ENCODE data around the gene RDH11. TPM values are rescaled to one million over a fixed set of nuclear protein-coding genes. Genes with fewer than 3 reads are reported as not detected.
"Not testable (repeated sequence)": the region's sequence is repeated elsewhere in the genome, so short reads cannot be mapped to it uniquely, and the experiment has no call there.

The RDH11 gene, protein sequence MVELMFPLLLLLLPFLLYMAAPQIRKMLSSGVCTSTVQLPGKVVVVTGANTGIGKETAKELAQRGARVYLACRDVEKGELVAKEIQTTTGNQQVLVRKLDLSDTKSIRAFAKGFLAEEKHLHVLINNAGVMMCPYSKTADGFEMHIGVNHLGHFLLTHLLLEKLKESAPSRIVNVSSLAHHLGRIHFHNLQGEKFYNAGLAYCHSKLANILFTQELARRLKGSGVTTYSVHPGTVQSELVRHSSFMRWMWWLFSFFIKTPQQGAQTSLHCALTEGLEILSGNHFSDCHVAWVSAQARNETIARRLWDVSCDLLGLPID
- polyA plus RNA-seq (2013, experiment 1 of 2; ENCODE audit: insufficient read length): 61.8 TPM
- polyA plus RNA-seq (2013, experiment 2 of 2; ENCODE audit: insufficient read length): 63.2 TPM

GRCh38 chr14:67695394-67695949 is at the start of gene RDH11:
TSS of gene RDH11 (minus strand) at chr14:67695764. CDS start at chr14:67695703, 61 bp downstream.
- peak; percentile 92 for DNase-seq

GRCh38 chr14:67744046-67744445 is 48.5 kb upstream of the RDH11 start:
- DNase-seq: no peak

DNA sequence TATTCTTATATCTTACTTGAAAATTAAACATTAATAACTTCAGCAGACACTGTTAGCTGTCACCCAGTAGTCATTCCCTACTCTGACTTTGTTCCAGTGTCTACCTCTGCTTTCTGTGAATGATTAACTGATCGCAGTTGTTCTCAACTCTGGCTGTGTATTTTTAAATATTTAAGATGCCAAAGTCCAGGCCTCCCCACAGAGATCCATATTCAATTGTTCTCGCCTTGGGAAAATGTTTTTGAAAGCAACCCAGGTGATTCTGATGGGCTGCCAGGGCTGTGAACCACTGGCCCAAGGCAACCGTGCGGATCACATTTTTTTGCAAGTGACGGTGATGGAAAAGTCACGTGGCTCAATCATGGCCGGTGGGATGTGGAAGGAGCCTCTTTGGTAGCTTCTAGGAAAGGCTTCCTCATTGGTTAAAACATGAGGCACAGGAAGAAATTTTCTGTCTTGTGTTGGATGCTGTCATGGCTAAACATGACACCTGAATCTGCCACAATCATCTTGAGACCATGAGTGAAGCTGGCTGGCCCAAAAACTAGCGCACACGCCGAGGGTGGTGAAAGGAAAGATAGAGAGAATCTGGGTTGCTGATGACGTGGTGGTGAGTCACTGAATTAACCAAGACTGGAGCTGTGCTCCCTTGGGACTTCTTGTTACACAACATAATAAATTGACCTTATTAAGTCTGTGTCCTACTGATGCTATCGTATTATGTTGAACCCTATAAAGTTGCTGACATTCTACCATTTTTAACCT is 43.4 kb upstream of the RDH11 start:
- DNase-seq: peak; percentile 91

GRCh38 chr14:67736771-67737170 is 41.2 kb upstream of the RDH11 start:
- DNase-seq: no peak

- no peak for DNase-seq
Observed at GRCh38 chr14:67735336-67736147, 40.0 kb upstream of the RDH11 start.

- no peak for DNase-seq
Observed at GRCh38 chr14:67734675-67735074, 39.1 kb upstream of the RDH11 start.

- DNase-seq: no peak
Observed at GRCh38 chr14:67733616-67734015, 38.1 kb upstream of the RDH11 start.

- DNase-seq: no peak
Observed at GRCh38 chr14:67729072-67729885, 33.7 kb upstream of the RDH11 start.

DNA sequence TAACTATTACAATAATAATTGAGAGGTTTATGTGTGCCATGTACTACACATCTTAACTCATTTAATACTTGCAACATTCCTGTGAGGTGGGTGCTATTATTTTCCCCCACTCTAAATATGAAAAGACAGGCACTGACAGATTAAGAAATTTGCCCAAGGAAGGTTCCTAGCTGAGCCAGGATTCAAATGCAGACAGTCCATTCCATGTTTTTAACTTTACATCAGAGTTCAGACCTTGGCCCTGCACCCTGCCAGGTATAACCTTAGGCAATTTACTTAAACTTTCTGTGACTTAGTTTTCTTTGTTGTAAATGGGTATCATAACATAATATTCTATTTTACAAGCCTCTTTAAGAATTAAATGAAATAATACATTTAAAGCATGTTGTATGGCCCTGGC is 32.7 kb upstream of the RDH11 start:
- DNase-seq: no peak

DNA sequence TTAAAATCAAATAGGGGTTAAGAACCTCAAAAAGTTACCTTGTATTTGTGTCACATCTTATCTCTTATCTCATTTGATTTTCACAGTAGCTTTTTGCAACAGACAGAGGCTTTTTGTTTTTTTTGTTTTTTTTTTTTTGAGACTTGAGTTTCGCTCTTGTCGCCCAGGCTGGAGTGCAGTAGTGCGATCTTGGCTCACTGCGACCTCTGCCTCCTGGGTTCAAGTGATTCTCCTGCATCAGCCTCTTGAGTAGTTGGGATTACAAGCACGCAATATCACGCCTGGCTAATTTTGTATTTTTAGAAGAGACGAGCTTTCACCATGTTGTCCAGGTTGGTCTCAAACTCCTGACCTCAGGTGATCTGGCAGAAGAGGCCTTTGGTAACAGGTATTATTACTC is 31.8 kb upstream of the RDH11 start:
- no peak for DNase-seq

GRCh38 chr14:67725171-67725570 is 29.6 kb upstream of the RDH11 start:
- no peak for DNase-seq

DNA sequence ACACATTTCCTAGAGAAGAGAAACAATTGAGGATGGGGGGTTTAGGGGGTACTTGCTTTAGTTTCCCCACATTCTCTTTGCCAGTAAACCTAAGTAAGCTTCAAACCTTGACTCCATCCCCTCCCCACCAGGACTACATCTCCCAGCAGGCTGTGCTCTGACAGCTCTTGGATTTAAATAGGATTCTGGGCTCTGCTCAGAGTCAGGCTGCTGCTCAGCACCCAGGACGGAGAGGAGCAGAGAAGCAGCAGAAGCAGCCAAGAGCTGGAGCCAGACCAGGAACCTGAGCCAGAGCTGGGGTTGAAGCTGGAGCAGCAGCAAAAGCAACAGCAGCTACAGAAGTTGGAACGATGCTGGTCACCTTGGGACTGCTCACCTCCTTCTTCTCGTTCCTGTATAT is 26.7 kb upstream of the RDH11 start:
- peak; percentile 10 for DNase-seq

- DNase-seq: no peak
Observed at GRCh38 chr14:67721875-67722274, 26.3 kb upstream of the RDH11 start.

GRCh38 chr14:67719866-67720265 is 24.3 kb upstream of the RDH11 start:
- no peak for DNase-seq

DNA sequence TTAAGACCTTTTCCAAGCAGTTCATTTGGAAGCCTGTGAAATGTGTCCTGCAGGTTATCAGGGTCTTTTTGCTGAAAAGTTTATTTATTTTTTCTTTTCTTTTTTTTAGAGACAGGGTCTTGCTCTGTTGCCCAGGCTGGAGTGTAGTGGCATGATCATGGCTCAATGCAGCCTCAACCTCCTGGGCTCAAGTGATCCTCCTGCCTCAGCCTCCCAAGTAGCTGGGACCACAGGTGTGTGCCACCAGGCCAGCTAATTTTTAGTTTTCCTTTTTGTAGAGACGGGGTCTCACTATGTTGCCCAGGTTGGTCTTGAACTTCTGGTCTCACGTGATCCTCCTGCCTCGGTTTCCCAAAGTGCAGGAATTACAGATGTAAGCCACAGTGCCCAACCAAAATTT is 23.8 kb upstream of the RDH11 start:
- not testable (repeated sequence) for DNase-seq

DNA sequence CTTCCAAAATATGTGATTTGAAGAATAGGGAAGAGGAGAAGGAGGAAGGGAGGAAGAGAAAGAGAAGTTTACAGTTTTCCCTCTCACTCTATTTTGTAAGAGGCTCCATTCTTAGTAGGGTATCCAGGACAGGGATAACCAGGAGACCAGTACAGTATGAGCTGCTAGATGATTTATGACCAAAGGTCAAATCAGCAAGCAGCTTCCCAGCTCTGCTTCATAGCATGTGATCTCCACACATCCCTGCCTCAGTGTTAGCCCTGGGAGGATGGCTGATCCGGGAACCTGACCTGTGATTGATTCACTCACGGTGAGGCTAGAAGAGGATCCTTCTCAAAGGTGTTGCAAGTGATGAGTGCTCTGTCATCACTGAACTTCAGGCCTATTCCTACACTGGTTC is 22.7 kb upstream of the RDH11 start:
- DNase-seq: no peak

DNA sequence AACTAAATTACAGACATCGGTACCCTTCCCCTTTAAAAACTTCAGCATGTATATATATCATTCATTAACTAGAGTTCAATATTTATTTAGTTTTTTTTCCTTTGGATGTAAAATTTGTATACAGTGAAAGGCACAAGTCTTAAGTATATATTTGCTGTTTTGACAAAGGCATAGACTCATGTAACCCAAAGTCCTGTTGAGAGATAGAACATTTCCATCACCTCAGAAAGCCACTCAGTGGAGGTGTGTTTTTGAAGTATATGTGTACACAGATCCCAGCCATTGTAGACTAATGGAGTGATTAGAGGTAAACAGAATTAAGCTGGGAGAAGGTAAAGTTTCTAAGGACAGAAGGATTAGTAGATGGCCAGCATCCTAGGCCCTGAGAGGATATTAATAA is 21.5 kb upstream of the RDH11 start:
- DNase-seq: no peak

GRCh38 chr14:67710209-67710608 is 14.6 kb upstream of the RDH11 start:
- no peak for DNase-seq

DNA sequence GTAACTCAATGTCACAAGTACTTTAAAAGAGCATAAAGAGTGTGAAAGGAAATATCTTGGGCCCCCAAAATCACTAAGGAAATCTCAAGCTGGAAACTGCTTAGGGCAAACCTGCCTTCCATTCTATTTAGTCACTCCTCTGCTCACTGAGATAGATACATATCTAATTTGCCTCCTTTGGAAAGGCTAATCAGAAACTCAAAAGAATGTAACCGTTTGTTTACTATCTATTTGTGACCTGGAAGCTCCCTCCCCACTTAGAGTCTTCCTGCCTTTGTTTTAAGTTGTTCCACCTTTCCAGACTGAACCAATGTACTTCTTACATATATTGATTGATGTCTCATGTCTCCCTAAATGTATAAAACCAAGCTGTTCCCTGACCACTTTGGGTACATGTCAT is 14.2 kb upstream of the RDH11 start:
- DNase-seq: not testable (repeated sequence)

GRCh38 chr14:67709346-67709745 is 13.8 kb upstream of the RDH11 start:
- not testable (repeated sequence) for DNase-seq

- DNase-seq: no peak
Observed at GRCh38 chr14:67705211-67705610, 9.6 kb upstream of the RDH11 start.
